Superior temporal gyrus (tissue), 1 donor: ENCODE measurements around the gene SPATA6L.
A peak's percentile ranks its signal among the peaks of the same experiment; 100 is the strongest.
"Not testable (repeated sequence)": the region's sequence is repeated elsewhere in the genome, so short reads cannot be mapped to it uniquely, and the experiment has no call there.

ENCODE experiments used
- DNase-seq: peaks from one replicate; pipeline ENCODE4 v3.0.0-alpha.2; 2016; ENCODE audit errors: extremely low spot score

Gene SPATA6L

GRCh38 chr9:4638968-4639367 lies 27.3 kb downstream of the SPATA6L start:
- no peak for DNase-seq

GRCh38 chr9:4630836-4631235 lies 35.4 kb downstream of the SPATA6L start:
- DNase-seq: no peak

DNA sequence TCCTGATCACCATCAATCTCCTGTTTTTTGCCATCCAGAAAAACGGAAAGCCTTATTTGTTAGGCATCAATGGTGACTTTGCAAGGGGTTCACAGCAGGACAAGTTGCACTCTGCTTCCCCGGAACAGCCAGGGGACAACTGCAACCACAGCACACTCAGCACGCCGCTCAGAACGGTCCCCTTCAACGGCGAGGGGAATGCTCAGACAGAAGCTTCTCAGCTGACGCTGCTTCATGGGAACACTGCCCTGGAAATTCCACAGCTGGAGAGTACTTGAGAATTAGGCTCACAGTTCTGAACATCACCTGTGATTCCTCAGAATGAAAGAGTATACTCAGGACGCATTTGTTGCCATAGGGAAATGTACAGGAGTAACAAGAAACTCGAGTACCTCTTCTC lies 44.3 kb downstream of the SPATA6L start:
- no peak for DNase-seq

DNA sequence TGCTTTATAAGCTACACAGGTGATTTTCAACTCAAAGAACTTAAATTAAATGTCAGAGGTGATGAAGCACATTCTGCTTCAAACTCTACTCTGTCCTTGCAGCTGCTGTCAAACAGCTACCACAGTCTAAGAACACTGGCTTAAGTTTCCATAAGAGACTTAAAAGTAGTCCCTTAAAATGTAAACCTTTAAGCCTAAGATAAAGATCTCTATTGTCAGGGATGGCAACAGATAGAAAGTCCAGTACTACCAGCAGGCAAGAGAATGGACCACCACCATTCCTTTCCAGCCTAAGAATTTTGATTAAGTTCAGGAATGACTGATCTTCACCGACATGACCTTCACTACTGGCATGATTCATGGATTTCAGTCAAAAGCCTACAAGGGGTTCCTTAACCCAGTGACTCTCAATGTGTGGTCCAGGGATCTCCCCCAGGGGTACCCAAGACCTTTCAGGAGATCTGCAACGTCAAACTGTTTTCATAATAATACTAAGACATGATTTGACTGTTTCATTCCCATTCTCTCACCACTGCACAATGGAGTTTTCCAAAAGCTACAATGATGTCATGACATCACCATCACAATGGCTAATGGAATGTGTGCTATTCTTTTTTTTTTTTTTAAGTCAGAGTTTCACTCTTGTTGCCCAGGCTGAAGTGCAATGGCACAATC lies 45.3 kb downstream of the SPATA6L start:
- DNase-seq: no peak

- no peak for DNase-seq
These were observed 46.1 kb downstream of the SPATA6L start for GRCh38 chr9:4620057-4620765.

GRCh38 chr9:4618700-4619099 lies 47.6 kb downstream of the SPATA6L start:
- no peak for DNase-seq

DNA sequence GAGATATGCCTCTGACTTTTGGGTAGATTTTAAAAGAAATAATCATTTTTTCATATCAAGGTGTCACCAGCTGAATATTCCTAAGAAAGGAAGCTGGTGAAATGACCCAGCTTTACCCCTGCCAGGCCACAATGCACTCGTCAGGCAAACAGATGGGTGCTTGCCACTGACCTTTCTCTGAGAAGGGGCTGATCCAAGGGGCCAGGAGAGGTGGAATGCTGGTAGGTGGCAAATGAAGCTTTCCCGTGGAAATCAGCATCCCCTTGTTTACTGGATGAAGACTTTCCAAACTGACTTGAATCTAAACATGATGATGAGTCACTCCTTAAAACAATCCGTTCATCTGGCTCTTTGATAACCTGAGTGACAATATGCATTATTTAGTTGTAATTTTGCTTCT lies 48.5 kb downstream of the SPATA6L start:
- no peak for DNase-seq

GRCh38 chr9:4615778-4616177 lies 50.5 kb downstream of the SPATA6L start:
- no peak for DNase-seq

DNA sequence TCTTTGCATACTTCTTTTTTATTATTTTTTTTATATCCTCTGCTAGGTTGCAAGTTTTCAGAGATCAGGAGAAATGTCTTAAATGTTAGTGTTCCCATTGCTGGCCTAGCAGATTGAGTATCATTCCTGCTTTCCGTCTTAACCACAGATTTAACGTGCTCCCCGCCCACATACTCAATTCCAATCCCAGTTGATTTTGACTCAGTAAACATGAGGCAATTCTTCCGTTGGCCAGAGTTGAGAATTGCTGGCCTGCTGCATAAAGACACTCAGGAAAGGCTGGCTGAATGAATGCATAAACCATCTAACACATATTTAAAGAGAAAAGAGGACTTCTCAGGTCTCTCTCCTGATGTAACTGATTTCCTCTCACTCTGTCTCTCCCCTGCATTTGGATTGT lies 51.0 kb downstream of the SPATA6L start:
- no peak for DNase-seq

DNA sequence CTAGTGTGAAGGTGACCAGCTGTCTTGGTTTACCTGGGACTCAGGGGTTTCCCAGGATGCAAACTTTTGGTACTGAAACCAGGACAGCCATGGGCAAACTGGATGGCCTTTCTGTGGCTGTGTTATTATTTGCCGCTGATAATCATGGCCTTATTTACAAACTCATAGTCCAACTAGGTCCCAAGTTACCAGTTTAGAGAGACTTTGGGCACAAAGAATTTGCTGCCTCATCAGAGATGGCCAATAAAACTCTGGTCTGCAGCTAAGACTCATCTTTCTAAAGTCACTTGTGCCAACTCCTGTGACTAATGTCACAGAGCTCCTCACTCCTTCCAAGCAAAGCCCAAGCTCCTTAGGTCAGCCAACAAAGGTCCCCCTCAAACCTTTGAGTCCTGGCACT lies 51.7 kb downstream of the SPATA6L start:
- no peak for DNase-seq

DNA sequence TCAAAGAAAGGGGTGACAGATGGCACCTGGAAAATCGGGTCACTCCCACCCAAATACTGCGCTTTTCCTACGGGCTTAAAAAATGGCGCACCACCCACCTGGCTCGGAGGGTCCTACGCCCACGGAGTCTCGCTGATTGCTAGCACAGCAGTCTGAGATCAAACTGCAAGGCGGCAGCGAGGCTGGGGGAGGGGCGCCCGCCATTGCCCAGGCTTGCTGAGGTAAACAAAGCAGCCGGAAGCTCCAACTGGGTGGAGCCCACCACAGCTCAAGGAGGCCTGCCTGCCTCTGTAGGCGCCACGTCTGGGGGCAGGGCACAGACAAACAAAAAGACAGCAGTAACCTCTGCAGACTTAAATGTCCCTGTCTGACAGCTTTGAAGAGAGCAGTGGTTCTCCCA lies 60.2 kb downstream of the SPATA6L start:
- DNase-seq: not testable (repeated sequence)

DNA sequence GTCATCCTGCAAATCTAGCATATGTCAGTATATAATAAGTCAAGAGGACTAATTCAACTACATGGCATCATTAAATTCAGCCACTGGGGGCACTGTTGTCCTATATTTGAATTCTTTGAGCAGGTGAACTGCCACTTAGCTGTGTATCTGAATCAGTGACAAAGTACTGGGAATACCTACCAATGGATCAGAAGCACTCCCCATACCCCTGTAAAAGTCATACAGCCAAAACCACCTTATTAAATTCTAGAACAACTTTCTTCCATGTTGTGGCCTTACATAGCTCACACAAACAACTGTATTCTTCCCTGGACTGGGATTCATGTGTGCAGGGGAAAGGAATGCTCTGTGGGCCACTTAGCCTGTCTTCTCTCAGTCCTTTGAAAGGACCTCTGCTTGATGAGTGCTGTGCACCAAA lies 61.6 kb downstream of the SPATA6L start:
- peak; percentile 89 for DNase-seq

- DNase-seq: no peak
These were observed 62.5 kb downstream of the SPATA6L start for GRCh38 chr9:4603830-4604229.

- DNase-seq: no peak
These were observed 65.9 kb downstream of the SPATA6L start for GRCh38 chr9:4600368-4600767.

GRCh38 chr9:4596165-4596922 lies 69.9 kb downstream of the SPATA6L start:
- DNase-seq: no peak

DNA sequence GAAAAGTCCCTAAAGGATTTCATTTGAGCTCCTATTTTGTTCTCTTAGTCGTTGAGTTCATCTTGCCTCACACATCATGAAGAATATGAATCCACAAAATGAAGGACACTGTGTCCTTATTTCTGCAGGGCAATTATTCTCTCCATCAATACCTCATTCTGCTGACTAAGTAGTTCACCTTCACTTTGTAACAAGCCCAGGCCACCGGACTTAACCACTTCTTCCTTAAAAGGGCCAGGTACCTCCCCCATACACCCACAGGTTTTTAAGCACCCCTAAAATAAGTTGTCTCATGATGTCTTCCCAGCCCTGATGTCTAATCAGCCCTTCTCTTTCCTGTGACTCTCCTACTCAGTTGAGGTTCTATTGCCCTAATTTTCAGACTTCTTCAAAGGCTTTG lies 71.3 kb downstream of the SPATA6L start:
- no peak for DNase-seq

DNA sequence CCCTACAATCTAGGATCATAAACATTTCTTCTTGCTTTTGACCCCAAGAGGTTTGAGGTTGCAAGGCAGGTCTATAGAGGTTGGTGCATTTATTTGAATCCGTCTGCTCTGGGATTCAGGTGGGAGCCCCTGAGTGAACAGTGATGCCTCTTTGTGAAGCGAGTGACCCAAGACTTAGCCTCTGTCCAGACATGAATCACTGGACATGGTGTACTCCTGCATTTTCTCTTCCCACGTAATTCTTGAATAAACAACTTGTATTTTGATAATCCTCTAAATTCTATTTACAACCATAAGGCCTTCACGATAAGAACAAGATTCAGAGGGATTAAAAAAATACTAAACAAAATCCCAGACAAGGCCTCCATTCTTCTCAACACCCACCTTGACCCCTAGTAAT lies 71.7 kb downstream of the SPATA6L start:
- no peak for DNase-seq

- no peak for DNase-seq
These were observed 73.4 kb downstream of the SPATA6L start for GRCh38 chr9:4592886-4593285.

GRCh38 chr9:4592295-4592694 lies 74.0 kb downstream of the SPATA6L start:
- no peak for DNase-seq

GRCh38 chr9:4591123-4591500 lies 75.2 kb downstream of the SPATA6L start:
- DNase-seq: no peak

DNA sequence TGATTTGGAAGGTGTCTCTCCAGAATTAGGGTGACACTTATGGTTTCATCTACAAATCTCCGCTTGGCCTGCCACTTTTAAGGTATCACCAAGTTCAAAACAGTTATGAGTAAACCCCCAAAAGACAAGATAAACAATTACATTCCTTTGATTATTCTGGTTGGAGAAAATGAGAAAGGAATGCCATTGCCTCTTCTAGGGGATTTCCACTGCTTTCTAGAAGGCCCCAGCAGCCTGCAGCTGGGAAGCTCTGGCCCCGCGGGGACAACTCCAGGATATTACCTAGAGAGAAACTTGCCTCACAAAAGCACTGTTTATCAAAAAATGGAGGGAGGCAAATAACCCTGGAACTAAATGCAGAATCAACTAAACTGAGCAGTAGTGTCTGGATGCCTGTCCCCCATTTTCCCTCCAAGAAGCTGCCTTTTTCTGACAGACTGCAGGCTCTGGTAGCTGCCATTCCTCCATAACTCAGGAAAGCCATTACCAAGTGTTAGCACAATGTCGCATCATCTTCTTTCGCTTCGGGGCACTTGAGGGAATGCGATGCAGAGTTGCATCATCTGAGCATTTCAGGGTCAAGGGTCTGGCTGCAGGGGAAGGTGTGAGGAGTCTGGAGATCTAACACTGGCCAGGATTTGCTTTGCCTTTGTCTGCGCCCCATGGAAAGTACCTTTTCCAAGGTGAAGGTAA lies 75.7 kb downstream of the SPATA6L start:
- DNase-seq: no peak

DNA sequence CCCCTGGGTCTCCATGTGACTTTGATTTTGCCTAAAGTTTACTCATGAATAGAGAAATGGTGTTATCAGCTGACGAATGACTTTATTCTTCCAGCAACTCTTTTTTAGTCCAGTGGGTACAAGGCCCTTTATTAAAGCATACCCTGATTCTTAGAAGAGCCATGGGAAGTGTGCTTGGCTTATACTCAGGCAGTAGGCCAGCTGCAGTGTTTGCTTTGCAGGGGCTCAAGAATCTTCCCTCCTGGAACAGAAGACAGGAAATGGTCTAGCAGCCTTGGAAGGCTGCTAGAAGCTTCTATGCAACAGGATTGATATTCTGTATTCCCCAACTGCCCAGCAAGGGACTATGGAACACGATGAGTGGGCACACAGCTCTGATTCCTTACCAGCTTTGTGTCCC lies 77.6 kb downstream of the SPATA6L start:
- DNase-seq: no peak
